GM23338 (cell line): ENCODE data around the gene SESN3. TPM values are rescaled to one million over a fixed set of nuclear protein-coding genes. Genes with fewer than 3 reads are reported as not detected.

Experiments used
- ATAC-seq: fragments of 200-7000 bp; cut with Tn5 transposase; 3 replicates; pipeline ENCODE4 v1.9.1; 2020
- DNase-seq: peaks from one replicate; pipeline ENCODE4 v3.0.0-alpha.2; 2015; ENCODE audit warnings: low spot score
- H2AFZ ChIP-seq: fragments of 200-600 bp; sonication (generic); 2 replicates; pipeline ENCODE4 v1.8.0; 2016; ENCODE audit warnings: antibody characterized with exemption, mild to moderate bottlenecking, moderate library complexity
- H3F3A ChIP-seq: fragments of 200-600 bp; sonication (generic); replicated peaks from 2 replicates; pipeline ENCODE4 v1.8.0; 2017; ENCODE audit warnings: antibody characterized with exemption, mixed run types, low read depth
- H3K27ac ChIP-seq: fragments of 200-600 bp; sonication (generic); 2 replicates; pipeline ENCODE4 v1.6.1; 2016; ENCODE audit warnings: low read depth
- H3K27me3 ChIP-seq: fragments of 200-600 bp; sonication (generic); 2 replicates; pipeline ENCODE4 v1.8.0; 2016; ENCODE audit warnings: mild to moderate bottlenecking, mixed run types, moderate library complexity; ENCODE audit not compliant: insufficient read depth
- H3K36me3 ChIP-seq: fragments of 200-600 bp; sonication (generic); 2 replicates; pipeline ENCODE4 v1.8.0; 2016; ENCODE audit warnings: mild to moderate bottlenecking; ENCODE audit not compliant: insufficient read depth
- H3K4me1 ChIP-seq: fragments of 200-600 bp; sonication (generic); 2 replicates; pipeline ENCODE4 v1.8.0; 2016; ENCODE audit warnings: mild to moderate bottlenecking, moderate library complexity; ENCODE audit not compliant: insufficient read depth
- H3K4me2 ChIP-seq: fragments of 200-600 bp; sonication (generic); 2 replicates; pipeline ENCODE4 v1.7.1; 2017; ENCODE audit warnings: mixed run types
- H3K4me3 ChIP-seq: fragments of 200-600 bp; sonication (generic); 2 replicates; pipeline ENCODE4 v1.6.1; 2016; ENCODE audit warnings: mixed run types
- H3K79me2 ChIP-seq: fragments of 200-600 bp; sonication (generic); replicated peaks from 2 replicates; pipeline ENCODE4 v1.8.0; 2017; ENCODE audit warnings: mild to moderate bottlenecking; ENCODE audit not compliant: insufficient read depth
- H3K9me2 ChIP-seq: fragments of 200-600 bp; sonication (generic); 2 replicates; pipeline ENCODE4 v1.8.0; 2017; ENCODE audit not compliant: insufficient read depth
- H4K20me1 ChIP-seq: fragments of 200-600 bp; sonication (generic); replicated peaks from 2 replicates; pipeline ENCODE4 v1.8.0; 2017; ENCODE audit warnings: mild to moderate bottlenecking; ENCODE audit not compliant: insufficient read depth
- H3K27ac Mint-ChIP-seq: 2 replicates; pipeline ENCODE4 v1.8.0; 2020; ENCODE audit warnings: inconsistent platforms, mild to moderate bottlenecking, moderate library complexity, mixed read lengths
- H3K27me3 Mint-ChIP-seq: 3 replicates; pipeline ENCODE4 v1.8.0; 2022; ENCODE audit warnings: low read depth, mild to moderate bottlenecking, moderate library complexity, mixed read lengths, inconsistent platforms; ENCODE audit not compliant: insufficient read depth, poor library complexity
- H3K36me3 Mint-ChIP-seq: 3 replicates; pipeline ENCODE4 v1.8.0; 2021; ENCODE audit warnings: low read depth, mild to moderate bottlenecking, inconsistent platforms, moderate library complexity, mixed read lengths
- H3K4me1 Mint-ChIP-seq: 3 replicates; pipeline ENCODE4 v1.8.0; 2020; ENCODE audit warnings: mild to moderate bottlenecking, inconsistent platforms, mixed read lengths
- H3K4me3 Mint-ChIP-seq: 3 replicates; pipeline ENCODE4 v1.8.0; 2021; ENCODE audit warnings: moderate library complexity, mild to moderate bottlenecking, inconsistent platforms, mixed read lengths
- H3K9me3 Mint-ChIP-seq: 3 replicates; pipeline ENCODE4 v1.8.0; 2020; ENCODE audit warnings: moderate library complexity, mild to moderate bottlenecking, inconsistent platforms, mixed read lengths
- CREB1 ChIP-seq: fragments of 250-450 bp; sonication (Bioruptor Pico); IDR thresholded peaks from 2 replicates; pipeline ENCODE4 v1.5.0; 2020; ENCODE audit warnings: low read depth, mild to moderate bottlenecking, moderate library complexity
- CTCF ChIP-seq, 2 experiments: fragments of 200-600 bp in 1 of 2; sonication (generic) in 1 of 2; conservative IDR thresholded peaks; 2 replicates each; pipeline versions ENCODE4 v1.5.1 to v1.6.1; 2016 to 2017; ENCODE audit warnings: antibody characterized with exemption in 2 of 2, low read depth in 2 of 2, mild to moderate bottlenecking in 2 of 2, moderate library complexity in 1 of 2
- EZH2 ChIP-seq: fragments of 200-600 bp; sonication (generic); IDR thresholded peaks from one replicate; pipeline ENCODE4 v1.8.0; 2017; ENCODE audit warnings: antibody characterized with exemption, mild to moderate bottlenecking, low read depth; ENCODE audit not compliant: unreplicated experiment
- EZH2phosphoT487 ChIP-seq: fragments of 200-600 bp; sonication (generic); IDR thresholded peaks from one replicate; pipeline ENCODE4 v1.8.1; 2018; ENCODE audit warnings: antibody characterized with exemption; ENCODE audit not compliant: unreplicated experiment
- JUNB ChIP-seq: IDR thresholded peaks from one replicate; pipeline ENCODE4 v1.6.1; 2016; ENCODE audit warnings: antibody characterized with exemption; ENCODE audit not compliant: unreplicated experiment
- NANOG ChIP-seq: IDR thresholded peaks from 2 replicates; pipeline ENCODE4 v1.6.1; 2016; ENCODE audit warnings: antibody characterized with exemption, borderline replicate concordance
- ZNF462 ChIP-seq: fragments of 250-450 bp; sonication (Bioruptor Pico); IDR thresholded peaks from 2 replicates; pipeline ENCODE4 v1.5.0; 2020; ENCODE audit warnings: mild to moderate bottlenecking, moderate library complexity
- polyA plus RNA-seq: library from polyadenylated mRNA; unstranded; fragments of >200 nt; fragmentation: Nextera tagmentation; extraction: Ambion mirVana; gene quantifications from 2 replicates; pipeline ENCODE4 v1.2.1, GENCODE V29; 2016
- total RNA-seq: library from RNA; depleted of rRNA; stranded (reverse); fragments of >200 nt; shearing (Covaris generic); gene quantifications from 2 replicates; pipeline ENCODE4 v1.2.3, GENCODE V29; 2014

Gene SESN3
- total and polyA plus RNA-seq, 2 experiments from 2014 or later = 5.5 to 30.5 TPM

- TF ChIP-seq ZNF462 (CRISPR knock-in tag) (no peak), CREB1 (no peak), EZH2 (no peak), EZH2phosphoT487 (no peak), JUNB (no peak)
Observed at GRCh38 chr11:95241681-95242081, 10.7 kb upstream of the SESN3 start (continued).

- Mint-ChIP-seq H3K27me3 (no peaks in the 10 kb centered on the region), H3K4me1 (peaks cover 31% of the 10 kb centered on the region), H3K9me3 (no peaks in the 10 kb centered on the region), H3K4me3 (no peak overlapping the region), H3K27ac (no peak overlapping the region), H3K36me3 (no peaks in the 10 kb centered on the region)
- Histone ChIP-seq H2AFZ (no peak overlapping the region), H3K36me3 (no peaks in the 10 kb centered on the region), H3K4me1 (peaks cover 24% of the 10 kb centered on the region), H3F3A (no peaks in the 10 kb centered on the region; the same call in 1 of the 2 replicates), H4K20me1 (no peaks in the 10 kb centered on the region), H3K4me2 (no peak overlapping the region), H3K9me2 (no peaks in the 10 kb centered on the region), H3K79me2 (no peaks in the 10 kb centered on the region), H3K4me3 (no peak overlapping the region), H3K27ac (no peak overlapping the region), H3K27me3 (no peaks in the 10 kb centered on the region)
- ATAC-seq (no peak), DNase-seq (no peak)
- TF ChIP-seq CTCF (conservative IDR thresholded peaks at IDR 0.05; ENCODE audit: low read depth in 2 of 2) (no peak), ZNF462 (CRISPR knock-in tag) (no peak), JUNB (no peak), NANOG (no peak)
Observed at GRCh38 chr11:95239871-95240649, 9.1 kb upstream of the SESN3 start.
